Astrocyte of the cerebellum (primary cell): ENCODE data around the gene CACNA2D3.

Experiments
- DNase-seq: peaks from one replicate; pipeline ENCODE4 v3.0.0-alpha.2; 2011; ENCODE audit warnings: low read depth
- H3K4me3 ChIP-seq: 2 replicates; pipeline ENCODE4 v1.5.1; 2011; ENCODE audit warnings: mild to moderate bottlenecking, low read depth, low read length, moderate library complexity
- CTCF ChIP-seq: IDR thresholded peaks from 2 replicates; pipeline ENCODE4 v1.5.1; 2012; ENCODE audit warnings: low read length, low read depth, moderate library complexity, mild to moderate bottlenecking; ENCODE audit errors: missing control alignments
- in situ Hi-C: cut with HindIII; loops from 2 replicates; pipeline ENCODE4 v1.10.0; 2017; ENCODE audit warnings: low sequenced_read_pairs

Gene CACNA2D3

GRCh38 chr3:54931182-54931581 is 808.8 kb downstream of the CACNA2D3 start:
- DNase-seq: no peak
- no peak overlapping the region for H3K4me3 ChIP-seq
- in situ Hi-C loops: no loop called here
- no peak for TF ChIP-seq CTCF

GRCh38 chr3:54932606-54933005 is 810.3 kb downstream of the CACNA2D3 start:
- H3K4me3 ChIP-seq: no peak overlapping the region
- TF ChIP-seq CTCF: no peak
- DNase-seq: no peak
- in situ Hi-C loops: no loop called here

- in situ Hi-C loops: no loop called here
- DNase-seq: no peak
- no peak for TF ChIP-seq CTCF
These were observed 813.5 kb downstream of the CACNA2D3 start for GRCh38 chr3:54935869-54936268.

GRCh38 chr3:54936561-54936960 is 814.2 kb downstream of the CACNA2D3 start:
- no peak for DNase-seq
- in situ Hi-C loops: no loop called here
- no peak overlapping the region for H3K4me3 ChIP-seq
- TF ChIP-seq CTCF: no peak

More at GRCh38 chr3:54935869-54936268, 813.5 kb downstream of the CACNA2D3 start:
- H3K4me3 ChIP-seq: no peak overlapping the region

- DNase-seq: peak; percentile 48
- no peak for TF ChIP-seq CTCF
- in situ Hi-C loops: no loop called here
- no peak overlapping the region for H3K4me3 ChIP-seq
These were observed 817.4 kb downstream of the CACNA2D3 start for GRCh38 chr3:54939557-54940300.

GRCh38 chr3:54940971-54941370 is 818.6 kb downstream of the CACNA2D3 start:
- no peak for TF ChIP-seq CTCF
- in situ Hi-C loops: no loop called here
- no peak for DNase-seq
- H3K4me3 ChIP-seq: no peak overlapping the region
